GM19438 (cell line): ENCODE results near the gene MPP7.

ENCODE experiments used
- ATAC-seq: cut with Tn5 transposase; IDR thresholded peaks from one replicate; pipeline ENCODE4 v1.9.1; 2021; ENCODE audit warnings: low read depth; ENCODE audit not compliant: unreplicated experiment

The MPP7 gene

DNA sequence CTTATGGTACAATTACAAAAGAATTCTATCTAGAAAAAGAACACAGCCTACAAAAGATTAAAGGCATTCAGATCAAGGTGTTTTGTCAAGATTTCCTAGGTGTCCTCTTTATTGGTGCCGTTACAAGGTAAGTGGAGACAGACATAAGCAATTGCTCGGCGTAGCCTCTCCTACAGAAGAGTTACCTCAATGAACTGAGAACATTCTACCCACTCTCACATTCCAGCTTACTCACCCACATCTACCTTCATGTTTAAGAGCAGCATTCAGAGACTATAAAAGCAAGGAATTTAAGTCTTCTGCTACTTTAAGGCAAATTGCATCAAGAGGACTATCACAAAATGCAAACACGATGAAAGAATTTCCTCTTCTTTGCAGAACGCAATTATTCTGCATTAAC lies 29.5 kb downstream of the MPP7 start:
- ATAC-seq: no peak

DNA sequence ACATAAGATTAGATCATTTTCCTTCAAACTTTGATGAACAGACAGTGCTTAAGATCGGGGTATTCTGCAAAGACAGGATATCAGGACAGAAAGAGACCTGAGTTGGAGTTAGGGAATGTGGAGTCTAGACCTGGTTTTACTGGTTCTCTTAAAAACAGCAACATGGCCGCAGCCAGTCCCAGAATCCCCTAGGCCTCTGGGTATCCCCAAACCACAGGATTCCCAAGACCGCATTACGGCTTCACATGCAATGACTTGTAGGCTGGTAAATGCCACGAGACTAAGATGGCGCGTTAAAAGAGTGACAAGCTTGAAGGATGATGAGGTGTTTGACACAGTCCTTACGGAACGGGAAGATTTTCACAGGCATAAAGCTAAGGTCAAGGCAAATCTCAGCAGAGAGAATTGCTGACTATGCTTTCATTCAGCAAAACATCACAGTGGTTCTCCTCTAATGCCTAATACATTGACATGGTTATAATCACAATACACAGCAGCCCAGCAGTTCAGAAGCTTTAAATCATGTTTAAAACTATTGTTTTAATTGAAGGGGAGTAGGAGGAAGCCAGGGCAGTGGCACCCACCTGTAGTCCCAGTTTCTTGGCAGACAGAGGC lies 32.9 kb downstream of the MPP7 start:
- ATAC-seq: no peak

DNA sequence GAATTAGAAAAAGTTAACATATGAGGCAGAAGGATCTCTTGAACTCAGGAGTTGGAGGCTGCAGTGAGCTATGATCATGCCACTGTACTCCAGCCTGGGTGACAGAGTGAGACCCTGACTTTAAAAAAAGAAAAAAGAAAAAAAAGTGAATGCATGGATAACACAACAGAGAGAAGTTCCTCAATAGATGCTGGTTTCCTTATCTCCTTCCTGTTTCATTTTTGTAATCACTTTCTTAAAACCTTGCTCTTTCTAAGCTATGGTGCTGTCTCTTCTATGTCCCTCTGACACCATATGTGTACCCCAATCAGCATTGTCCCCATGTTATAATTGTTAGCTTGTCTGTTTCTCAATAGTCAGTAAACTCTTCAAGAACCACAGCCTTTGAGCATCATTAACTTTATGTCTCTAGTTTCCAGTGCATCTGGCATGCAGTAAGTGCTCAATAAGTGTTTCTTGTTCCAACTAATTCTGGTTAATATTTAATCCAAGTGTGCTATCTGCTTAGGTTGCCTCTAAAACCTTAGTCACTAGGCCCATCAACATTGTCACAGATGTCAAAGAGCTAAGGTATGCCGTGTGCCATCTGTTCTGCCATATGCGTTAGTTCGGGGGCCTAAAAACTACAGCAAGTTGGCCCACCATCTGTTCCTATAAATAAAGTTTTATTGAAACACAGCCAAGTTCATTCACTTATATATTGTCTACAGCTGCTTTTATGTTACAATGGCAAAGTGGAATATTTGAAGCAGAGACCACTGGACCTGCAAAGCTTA lies 36.2 kb downstream of the MPP7 start:
- ATAC-seq: no peak

DNA sequence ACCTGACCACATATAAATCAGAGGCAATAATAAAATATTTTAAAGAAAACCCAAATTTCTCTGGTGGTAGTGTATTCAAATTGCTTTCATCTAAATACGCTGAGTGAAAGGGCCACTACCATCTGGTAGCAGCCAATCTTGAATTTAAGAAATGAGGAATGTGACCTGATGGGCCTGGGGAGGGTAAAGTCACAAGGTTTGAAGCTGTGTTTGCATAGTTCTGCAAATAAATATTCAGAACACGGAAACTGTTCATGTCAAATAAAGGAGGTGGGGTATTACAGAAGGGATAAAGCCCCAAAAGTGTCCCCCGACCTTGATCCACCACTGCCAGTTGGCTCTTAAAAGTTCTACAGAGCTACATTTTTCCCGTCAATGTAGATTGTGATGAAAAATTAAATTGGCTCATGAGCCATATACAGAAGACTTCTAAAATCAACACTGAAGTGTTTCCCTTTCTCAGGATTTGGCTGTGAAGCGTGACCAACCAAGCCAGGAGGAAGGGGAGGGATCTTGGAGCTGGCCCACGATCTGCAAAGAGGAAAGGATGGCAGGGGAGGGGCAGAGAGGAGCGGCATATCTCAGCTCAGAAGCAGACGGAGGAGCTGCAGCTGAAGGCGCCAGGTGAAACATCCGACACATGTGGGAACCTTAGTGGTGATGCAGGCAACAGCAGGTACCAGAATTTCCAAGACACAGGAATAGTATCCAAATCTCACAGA lies 39.6 kb downstream of the MPP7 start:
- ATAC-seq: no peak

DNA sequence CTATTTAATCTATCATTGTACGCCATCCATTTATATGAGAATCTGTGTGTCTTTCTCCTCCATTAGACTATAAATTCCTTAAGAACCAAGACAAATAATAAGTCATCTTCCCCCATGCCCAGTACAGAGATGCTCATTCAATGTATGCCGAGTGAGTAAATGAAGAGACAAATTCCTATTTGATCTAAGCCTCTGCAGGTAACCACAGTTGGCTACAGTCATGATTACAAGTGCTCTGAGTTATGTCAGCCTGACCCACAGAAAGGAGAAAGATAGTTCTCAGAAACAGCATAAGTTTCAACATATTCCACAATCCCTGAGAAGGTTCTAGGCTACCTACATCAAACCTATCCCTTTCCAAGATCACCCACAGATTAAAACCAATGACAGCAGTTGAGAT lies 46.1 kb downstream of the MPP7 start:
- ATAC-seq: no peak

DNA sequence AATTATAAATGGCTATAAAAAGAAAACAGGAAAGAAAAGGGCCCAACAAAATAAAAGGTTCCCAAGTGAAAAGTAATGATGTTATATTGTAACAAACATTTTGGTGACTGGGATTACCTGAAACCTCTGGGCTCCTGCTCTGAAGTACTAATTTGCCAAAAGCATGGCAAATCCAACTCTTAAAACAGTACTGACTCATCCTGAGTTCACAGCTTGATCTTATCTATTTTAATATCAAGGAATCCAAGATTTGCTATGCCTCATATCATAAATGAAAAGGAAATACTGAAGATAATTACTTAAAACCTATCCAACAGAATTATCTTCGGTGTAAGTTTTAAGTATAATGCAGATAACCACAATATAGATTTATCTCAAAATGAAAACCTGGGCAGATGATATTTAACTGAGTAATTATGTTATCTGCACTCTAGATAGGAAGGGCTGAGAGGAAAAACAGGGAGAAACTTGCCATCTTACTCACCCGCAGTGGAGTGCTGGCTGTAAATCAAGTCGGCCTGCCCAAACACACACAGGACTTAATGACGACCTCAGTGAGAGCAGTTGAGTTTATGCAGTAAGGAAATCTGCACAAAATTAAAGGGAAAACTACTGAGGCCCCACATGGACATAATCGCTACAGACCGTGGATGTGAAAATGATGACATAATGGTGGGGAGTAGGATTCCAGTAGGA lies 48.4 kb downstream of the MPP7 start:
- no peak for ATAC-seq

DNA sequence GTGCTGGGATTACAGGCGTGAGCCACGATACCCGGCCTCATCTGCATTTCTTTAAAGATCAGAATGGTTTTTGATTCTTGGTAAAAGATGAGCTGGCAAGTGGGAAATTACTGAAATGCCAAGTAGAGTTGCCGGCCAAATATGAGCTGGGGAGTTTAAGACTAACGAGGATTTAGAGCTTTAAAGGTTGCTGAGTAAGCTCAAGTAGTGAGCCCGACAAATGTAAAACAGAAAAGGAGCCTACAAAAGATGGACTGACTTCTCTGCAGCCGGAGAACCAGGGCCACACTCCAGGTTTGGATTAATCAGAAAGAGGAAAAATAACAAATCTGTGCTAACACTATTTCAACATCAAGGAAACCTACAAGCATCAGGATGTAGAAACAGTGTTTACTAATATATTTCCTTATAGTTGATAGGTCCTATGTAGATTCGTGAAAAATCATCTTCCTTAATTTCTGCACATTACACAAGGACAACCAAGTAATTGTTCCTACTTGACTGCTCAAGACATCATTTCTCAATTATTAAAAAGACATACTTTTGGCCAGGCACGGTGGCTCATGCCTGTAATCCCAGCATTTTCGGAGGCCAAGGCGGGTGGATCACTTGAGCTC lies 49.6 kb downstream of the MPP7 start:
- no peak for ATAC-seq
